ENCODE measurements around the gene SUCLG2.

DNA sequence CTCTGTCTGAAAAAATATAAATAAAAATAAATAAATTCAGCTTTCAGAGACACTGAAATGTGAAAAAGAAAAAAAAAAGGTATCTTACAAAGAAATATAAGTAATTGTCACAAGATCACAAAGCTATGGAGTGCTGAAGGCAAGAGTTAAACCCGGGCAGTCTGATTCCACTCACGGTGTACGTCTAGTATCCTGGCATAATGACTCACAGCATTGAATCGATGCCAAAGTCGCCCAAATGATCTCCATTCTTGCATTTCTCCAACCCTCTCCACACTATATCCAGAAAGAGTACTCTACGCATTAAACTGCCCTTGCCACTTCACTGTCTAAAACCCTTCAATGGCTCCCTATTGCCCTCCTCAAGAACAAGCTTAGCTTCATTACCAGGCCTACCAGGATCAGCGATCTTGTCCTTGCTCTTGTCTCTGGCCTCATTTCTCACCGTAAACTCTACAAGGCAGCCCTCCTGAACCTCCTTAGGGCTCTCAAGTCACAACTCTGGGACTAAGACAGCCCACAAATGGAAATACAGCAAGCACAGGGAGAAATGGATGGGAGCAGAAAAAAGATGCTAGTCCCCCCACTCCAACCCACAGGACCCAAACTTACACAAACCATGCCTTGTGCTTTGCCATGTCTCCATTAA lies 7.7 kb downstream of the SUCLG2 start:
- TF ChIP-seq, protein P1, sequence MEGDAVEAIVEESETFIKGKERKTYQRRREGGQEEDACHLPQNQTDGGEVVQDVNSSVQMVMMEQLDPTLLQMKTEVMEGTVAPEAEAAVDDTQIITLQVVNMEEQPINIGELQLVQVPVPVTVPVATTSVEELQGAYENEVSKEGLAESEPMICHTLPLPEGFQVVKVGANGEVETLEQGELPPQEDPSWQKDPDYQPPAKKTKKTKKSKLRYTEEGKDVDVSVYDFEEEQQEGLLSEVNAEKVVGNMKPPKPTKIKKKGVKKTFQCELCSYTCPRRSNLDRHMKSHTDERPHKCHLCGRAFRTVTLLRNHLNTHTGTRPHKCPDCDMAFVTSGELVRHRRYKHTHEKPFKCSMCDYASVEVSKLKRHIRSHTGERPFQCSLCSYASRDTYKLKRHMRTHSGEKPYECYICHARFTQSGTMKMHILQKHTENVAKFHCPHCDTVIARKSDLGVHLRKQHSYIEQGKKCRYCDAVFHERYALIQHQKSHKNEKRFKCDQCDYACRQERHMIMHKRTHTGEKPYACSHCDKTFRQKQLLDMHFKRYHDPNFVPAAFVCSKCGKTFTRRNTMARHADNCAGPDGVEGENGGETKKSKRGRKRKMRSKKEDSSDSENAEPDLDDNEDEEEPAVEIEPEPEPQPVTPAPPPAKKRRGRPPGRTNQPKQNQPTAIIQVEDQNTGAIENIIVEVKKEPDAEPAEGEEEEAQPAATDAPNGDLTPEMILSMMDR (conservative IDR thresholded peaks at IDR 0.05 in 1 of 2, IDR thresholded peaks at IDR 0.05 in 1 of 2; ENCODE audit: extremely low read depth in 1 of 2, insufficient read depth in 1 of 2, low read depth in 1 of 2, low read length in 2 of 2), result no peak
- TF ChIP-seq EZH2 (IDR thresholded peaks at IDR 0.05; ENCODE audit: borderline replicate concordance, low read length), result no peak
